Measurements from ENCODE around the gene RPLP1. TPM values are rescaled to one million over a fixed set of nuclear protein-coding genes. Genes with fewer than 3 reads are reported as not detected.

RPLP1 gene
- polyA plus RNA-seq, 1 of the 3 experiments (the other 2 are of a cell fraction), result 1,792 TPM

GRCh38 chr15:69497667-69498066 is 45.0 kb downstream of the RPLP1 start:
- Histone ChIP-seq H3K9ac (no peak overlapping the region), H3F3A (replicated peaks; ENCODE audit: insufficient read depth) (no peaks in the 10 kb centered on the region), H3K36me3 (replicated peaks in 1 of 2; ENCODE audit: control insufficient read depth in 1 of 2, insufficient read depth in 2 of 2, low read length in 1 of 2) (no peaks in the 10 kb centered on the region), H4K20me1 (ENCODE audit: insufficient read depth) (no peaks in the 10 kb centered on the region), H3K4me1 (ENCODE audit: control insufficient read depth in 1 of 2, insufficient read depth in 2 of 2, low read depth in 1 of 2, low read length in 1 of 2) (peaks cover 0 to 4% of the 10 kb centered on the region in 2 experiments; a peak in 1 of 4 replicates), H3K27ac (ENCODE audit: low read depth in 2 of 2, low read length in 1 of 2) (no peak overlapping the region), H3K27me3 (ENCODE audit: insufficient read depth) (peaks cover 8% of the 10 kb centered on the region; the same call in 1 of the 2 replicates), H3K4me3 (ENCODE audit: low read depth in 2 of 2, low read length in 1 of 2) (no peak overlapping the region), H3K9me2 (no peaks in the 10 kb centered on the region), H2AFZ (ENCODE audit: low read depth) (no peak overlapping the region), H3K4me2 (no peak overlapping the region), H3K9me3 (no peaks in the 10 kb centered on the region), H3K79me2 (ENCODE audit: insufficient read depth) (no peaks in the 10 kb centered on the region)
- ChIA-PET CTCF (no interaction called here), POLR2A (no interaction called here)
- DNase-seq, result no peak
- no peak for TF ChIP-seq POLR2AphosphoS5 (IDR thresholded peaks at IDR 0.05; ENCODE audit: low read depth, low read length)
- TF ChIP-seq RXRA (IDR thresholded peaks at IDR 0.05; ENCODE audit: borderline replicate concordance, low read depth), result no peak
- no peak for TF ChIP-seq FOSL2 (IDR thresholded peaks at IDR 0.05; ENCODE audit: borderline replicate concordance, low read depth)
- no peak for TF ChIP-seq MXI1 (IDR thresholded peaks at IDR 0.05; ENCODE audit: low read depth, low read length)
- no peak for TF ChIP-seq MAX (IDR thresholded peaks at IDR 0.05; ENCODE audit: low read depth)
- TF ChIP-seq, protein P1, sequence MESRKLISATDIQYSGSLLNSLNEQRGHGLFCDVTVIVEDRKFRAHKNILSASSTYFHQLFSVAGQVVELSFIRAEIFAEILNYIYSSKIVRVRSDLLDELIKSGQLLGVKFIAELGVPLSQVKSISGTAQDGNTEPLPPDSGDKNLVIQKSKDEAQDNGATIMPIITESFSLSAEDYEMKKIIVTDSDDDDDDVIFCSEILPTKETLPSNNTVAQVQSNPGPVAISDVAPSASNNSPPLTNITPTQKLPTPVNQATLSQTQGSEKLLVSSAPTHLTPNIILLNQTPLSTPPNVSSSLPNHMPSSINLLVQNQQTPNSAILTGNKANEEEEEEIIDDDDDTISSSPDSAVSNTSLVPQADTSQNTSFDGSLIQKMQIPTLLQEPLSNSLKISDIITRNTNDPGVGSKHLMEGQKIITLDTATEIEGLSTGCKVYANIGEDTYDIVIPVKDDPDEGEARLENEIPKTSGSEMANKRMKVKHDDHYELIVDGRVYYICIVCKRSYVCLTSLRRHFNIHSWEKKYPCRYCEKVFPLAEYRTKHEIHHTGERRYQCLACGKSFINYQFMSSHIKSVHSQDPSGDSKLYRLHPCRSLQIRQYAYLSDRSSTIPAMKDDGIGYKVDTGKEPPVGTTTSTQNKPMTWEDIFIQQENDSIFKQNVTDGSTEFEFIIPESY (IDR thresholded peaks at IDR 0.05; ENCODE audit: borderline replicate concordance, low read depth), result no peak
- TF ChIP-seq, protein P2, sequence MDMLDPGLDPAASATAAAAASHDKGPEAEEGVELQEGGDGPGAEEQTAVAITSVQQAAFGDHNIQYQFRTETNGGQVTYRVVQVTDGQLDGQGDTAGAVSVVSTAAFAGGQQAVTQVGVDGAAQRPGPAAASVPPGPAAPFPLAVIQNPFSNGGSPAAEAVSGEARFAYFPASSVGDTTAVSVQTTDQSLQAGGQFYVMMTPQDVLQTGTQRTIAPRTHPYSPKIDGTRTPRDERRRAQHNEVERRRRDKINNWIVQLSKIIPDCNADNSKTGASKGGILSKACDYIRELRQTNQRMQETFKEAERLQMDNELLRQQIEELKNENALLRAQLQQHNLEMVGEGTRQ (IDR thresholded peaks at IDR 0.05; ENCODE audit: borderline replicate concordance, low read depth, low read length), result no peak
- TF ChIP-seq ELF1 (IDR thresholded peaks at IDR 0.05), result no peak
- no peak for TF ChIP-seq MEF2A (IDR thresholded peaks at IDR 0.05; ENCODE audit: borderline replicate concordance, low read depth)
- TF ChIP-seq TAF1 (IDR thresholded peaks at IDR 0.05; ENCODE audit: borderline replicate concordance, low read depth, low read length), result no peak
- TF ChIP-seq RCOR1 (IDR thresholded peaks at IDR 0.05; ENCODE audit: low read length), result no peak
- TF ChIP-seq SMC3 (IDR thresholded peaks at IDR 0.05; ENCODE audit: low read depth, low read length), result no peak
- TF ChIP-seq TCF12 (IDR thresholded peaks at IDR 0.05), result no peak
- WGBS (ENCODE audit: low lambda C conversion rate), result 26% methylated on average over 1 of the region's 1 CpG

DNA sequence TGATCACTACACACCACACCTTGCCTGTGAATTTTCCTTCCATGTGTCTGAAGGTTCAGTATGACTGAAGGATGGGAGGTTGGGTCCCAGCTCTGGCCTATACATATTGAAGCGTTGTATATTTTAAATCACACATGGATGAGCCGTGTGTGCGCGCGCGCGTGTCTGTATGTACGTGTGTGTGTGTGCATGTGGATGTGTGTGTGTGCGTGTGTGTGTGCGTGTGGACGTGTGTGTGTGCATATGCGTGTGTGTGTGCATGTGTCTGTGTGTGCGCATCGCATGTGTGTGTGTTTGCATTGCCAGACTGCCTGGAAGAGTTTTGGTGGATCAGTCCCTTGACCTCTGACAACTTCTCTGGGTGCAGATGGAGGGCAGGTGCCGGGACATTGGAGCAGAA is 45.7 kb downstream of the RPLP1 start:
- no peaks in the 10 kb centered on the region for H4K20me1 ChIP-seq (ENCODE audit: insufficient read depth)
- H3K27me3 ChIP-seq (ENCODE audit: insufficient read depth), result peaks cover 8% of the 10 kb centered on the region; the same call in 1 of the 2 replicates
- no peak overlapping the region for H3K4me2 ChIP-seq
- no peak for DNase-seq
- H3K79me2 ChIP-seq (ENCODE audit: insufficient read depth), result no peaks in the 10 kb centered on the region
- H3K9me2 ChIP-seq, result no peaks in the 10 kb centered on the region
- no peaks in the 10 kb centered on the region for H3K36me3 ChIP-seq (replicated peaks in 1 of 2; ENCODE audit: control insufficient read depth in 1 of 2, insufficient read depth in 2 of 2, low read length in 1 of 2)
- no peaks in the 10 kb centered on the region for H3F3A ChIP-seq (replicated peaks; ENCODE audit: insufficient read depth)
- H3K4me3 ChIP-seq (ENCODE audit: low read depth in 2 of 2, low read length in 1 of 2), result no peak overlapping the region
- no peak overlapping the region for H2AFZ ChIP-seq (ENCODE audit: low read depth)
- ChIA-PET CTCF (interaction anchor here (9.3 kb wide), 1 partner anchor 21 kb away, joined by 81 read pairs; no protein-coding TSS in a partner anchor), POLR2A (no interaction called here)
- no peak overlapping the region for H3K27ac ChIP-seq (ENCODE audit: low read depth in 2 of 2, low read length in 1 of 2)
- H3K9me3 ChIP-seq, result no peaks in the 10 kb centered on the region
- WGBS (ENCODE audit: low lambda C conversion rate), result 81% methylated on average over 15 of the region's 15 CpGs
- peaks cover 0 to 4% of the 10 kb centered on the region in 2 experiments; a peak in 1 of 4 replicates for H3K4me1 ChIP-seq (ENCODE audit: control insufficient read depth in 1 of 2, insufficient read depth in 2 of 2, low read depth in 1 of 2, low read length in 1 of 2)
- no peak overlapping the region for H3K9ac ChIP-seq
- TF ChIP-seq NFIC (IDR thresholded peaks at IDR 0.05; ENCODE audit: borderline replicate concordance), result no peak
- TF ChIP-seq, protein P3, sequence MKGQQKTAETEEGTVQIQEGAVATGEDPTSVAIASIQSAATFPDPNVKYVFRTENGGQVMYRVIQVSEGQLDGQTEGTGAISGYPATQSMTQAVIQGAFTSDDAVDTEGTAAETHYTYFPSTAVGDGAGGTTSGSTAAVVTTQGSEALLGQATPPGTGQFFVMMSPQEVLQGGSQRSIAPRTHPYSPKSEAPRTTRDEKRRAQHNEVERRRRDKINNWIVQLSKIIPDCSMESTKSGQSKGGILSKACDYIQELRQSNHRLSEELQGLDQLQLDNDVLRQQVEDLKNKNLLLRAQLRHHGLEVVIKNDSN (IDR thresholded peaks at IDR 0.05; ENCODE audit: borderline replicate concordance, low read depth), result no peak
- no peak for TF ChIP-seq POLR2AphosphoS5 (IDR thresholded peaks at IDR 0.05; ENCODE audit: low read depth, low read length)
- TF ChIP-seq TAF1 (IDR thresholded peaks at IDR 0.05; ENCODE audit: borderline replicate concordance, low read depth, low read length), result no peak
- no peak for TF ChIP-seq SIN3A (IDR thresholded peaks at IDR 0.05; ENCODE audit: borderline replicate concordance, low read depth, low read length)
- TF ChIP-seq RXRA (IDR thresholded peaks at IDR 0.05; ENCODE audit: borderline replicate concordance, low read depth), result no peak
- TF ChIP-seq ELF1 (IDR thresholded peaks at IDR 0.05), result no peak
- no peak for TF ChIP-seq RAD21 (IDR thresholded peaks at IDR 0.05; ENCODE audit: low read length)
- no peak for TF ChIP-seq GATA2 (CRISPR knock-in tag; IDR thresholded peaks at IDR 0.05)
- TF ChIP-seq RFX5 (IDR thresholded peaks at IDR 0.05; ENCODE audit: low read length), result no peak
- TF ChIP-seq REST (IDR thresholded peaks at IDR 0.05; ENCODE audit: low read depth, low read length), result no peak
- TF ChIP-seq YY1 (IDR thresholded peaks at IDR 0.05; ENCODE audit: low read depth), result no peak
